ENCODE data around the gene BST2.

The BST2 gene

DNA sequence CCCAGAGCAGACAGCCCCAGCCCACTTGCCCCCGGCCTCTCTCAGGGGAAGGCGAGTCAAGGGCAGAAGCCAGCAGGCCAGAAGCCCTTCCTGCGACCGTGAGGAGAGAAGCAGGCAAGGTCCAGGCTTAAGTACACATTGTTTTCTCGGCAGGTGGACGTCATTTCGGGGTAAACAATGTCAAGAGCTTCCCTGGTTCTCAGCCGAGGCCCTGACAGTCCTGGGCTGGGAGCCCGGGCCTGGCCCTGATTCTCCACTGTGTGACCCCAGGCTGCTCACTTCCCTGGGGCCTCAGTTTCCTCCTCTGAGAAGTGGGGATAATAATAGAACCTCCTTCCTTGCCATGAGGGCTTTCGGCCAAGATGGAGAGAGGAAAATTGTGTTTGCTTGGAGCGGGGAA, 47.7 kb downstream of the BST2 start:
- H3K4me3 ChIP-seq, result no peak overlapping the region
- no peak for TF ChIP-seq CTCF (IDR thresholded peaks at IDR 0.05)
- no peaks in the 10 kb centered on the region for H3K9me3 ChIP-seq
- intact Hi-C loops (cut with DNase I; ENCODE audit: low total_unique reads), result no loop called here
- no peaks in the 10 kb centered on the region for H3K36me3 ChIP-seq
- no peaks in the 10 kb centered on the region for H3K27me3 ChIP-seq
- H3K27ac ChIP-seq, result peak overlapping the region; percentile 16 to 49
- no peak for DNase-seq
- H3K4me1 ChIP-seq, result peaks cover 0 to 10% (median 0%) of the 10 kb centered on the region in 4 donors

DNA sequence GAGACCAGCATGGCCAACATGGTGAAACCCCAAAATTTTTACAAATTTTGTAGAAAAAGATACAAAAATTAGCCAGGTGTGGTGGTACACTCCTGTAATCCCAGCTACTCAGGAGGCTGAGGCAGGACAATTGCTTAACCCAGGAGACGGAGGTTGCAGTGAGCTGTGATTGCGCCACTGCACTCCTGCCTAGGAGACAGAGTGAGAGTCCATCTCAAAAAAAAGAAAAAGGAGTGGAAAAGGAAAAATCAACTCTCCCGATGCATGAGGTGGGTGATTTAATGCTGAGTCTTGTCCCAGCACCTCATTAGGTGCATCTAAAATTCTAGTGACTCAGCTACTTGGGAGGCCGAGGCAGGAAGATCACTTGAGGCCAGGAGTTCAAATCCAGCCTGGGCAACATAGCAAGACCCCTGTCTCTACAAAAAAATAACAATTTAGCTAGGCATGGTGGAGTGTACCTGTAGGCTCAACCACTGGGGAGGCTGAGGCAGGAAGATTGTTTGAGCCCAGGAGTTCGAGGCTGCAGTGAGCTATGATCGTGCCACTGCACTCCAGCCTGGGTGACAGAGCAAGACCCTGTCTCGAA, 48.3 kb downstream of the BST2 start:
- DNase-seq, result no peak
- Histone ChIP-seq H3K9me3 (no peaks in the 10 kb centered on the region), H3K4me1 (peaks cover 0 to 11% (median 0%) of the 10 kb centered on the region in 4 donors), H3K27ac (peak overlapping the region in 1 of 2 donors; percentile 49), H3K4me3 (no peak overlapping the region), H3K36me3 (no peaks in the 10 kb centered on the region), H3K27me3 (peaks cover 0 to 2% of the 10 kb centered on the region in 2 donors)
- intact Hi-C loops (cut with DNase I; ENCODE audit: low total_unique reads), result no loop called here
- no peak for TF ChIP-seq CTCF (IDR thresholded peaks at IDR 0.05)

DNA sequence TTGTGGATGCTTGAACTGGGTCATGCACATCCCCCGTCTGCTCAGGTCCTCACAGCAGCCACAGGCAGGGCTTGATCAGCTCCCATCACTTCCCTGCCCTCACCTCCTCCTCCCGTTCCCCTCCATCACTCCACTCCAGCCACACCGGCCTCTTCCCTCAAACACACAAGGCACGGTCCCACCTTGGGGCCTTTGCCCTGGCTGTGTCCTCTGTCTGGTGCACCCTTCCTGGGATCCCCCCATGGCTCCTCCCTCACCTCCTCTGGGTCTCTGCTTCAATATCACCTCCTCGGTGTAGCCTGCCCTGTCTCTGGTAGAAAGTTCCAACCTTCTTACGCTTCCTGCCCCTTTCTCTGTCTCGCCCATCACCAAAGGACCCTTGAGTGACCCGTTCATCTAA, 52.0 kb downstream of the BST2 start:
- intact Hi-C loops (cut with DNase I; ENCODE audit: low total_unique reads), result no loop called here
- DNase-seq, result no peak
- H3K4me1 ChIP-seq, result peaks cover 0 to 20% (median 10%) of the 10 kb centered on the region in 4 donors

More for the DNA sequence above, 52.0 kb downstream of the BST2 start:
- H3K36me3 ChIP-seq, result no peaks in the 10 kb centered on the region
- no peak overlapping the region for H3K27ac ChIP-seq
- H3K4me3 ChIP-seq, result no peak overlapping the region
- no peak for TF ChIP-seq CTCF (IDR thresholded peaks at IDR 0.05)
- H3K9me3 ChIP-seq, result no peaks in the 10 kb centered on the region
- peaks cover 0 to 5% of the 10 kb centered on the region in 2 donors for H3K27me3 ChIP-seq
